Measurements from ENCODE around the gene ERMP1.
A peak's percentile ranks its signal among the peaks of the same experiment; 100 is the strongest.
"Not testable (repeated sequence)": the region's sequence is repeated elsewhere in the genome, so short reads cannot be mapped to it uniquely, and the experiment has no call there.

Gene ERMP1

GRCh38 chr9:5832538-5833529 lies at the start of gene ERMP1:
ERMP1 (minus strand) TSS chr9:5833117; CDS start chr9:5833027, 90 bp downstream.
- DNase-seq (ENCODE audit: low read depth, low spot score): peak; percentile 57

- not testable (repeated sequence) for DNase-seq (ENCODE audit: low read depth, low spot score)
These were observed 49.5 kb upstream of the ERMP1 start for GRCh38 chr9:5882244-5883012.

GRCh38 chr9:5879419-5880181 lies 46.7 kb upstream of the ERMP1 start:
- no peak for DNase-seq (ENCODE audit: low read depth, low spot score)

- DNase-seq (ENCODE audit: low read depth, low spot score): no peak
These were observed 43.8 kb upstream of the ERMP1 start for GRCh38 chr9:5876711-5877110.

GRCh38 chr9:5876026-5876425 lies 43.1 kb upstream of the ERMP1 start:
- DNase-seq (ENCODE audit: low read depth, low spot score): no peak

- no peak for DNase-seq (ENCODE audit: low read depth, low spot score)
These were observed 41.1 kb upstream of the ERMP1 start for GRCh38 chr9:5874048-5874447.

GRCh38 chr9:5873439-5873838 lies 40.5 kb upstream of the ERMP1 start:
- DNase-seq (ENCODE audit: low read depth, low spot score): no peak

- no peak for DNase-seq (ENCODE audit: low read depth, low spot score)
These were observed 39.6 kb upstream of the ERMP1 start for GRCh38 chr9:5872511-5872910.

- DNase-seq (ENCODE audit: low read depth, low spot score): no peak
These were observed 38.9 kb upstream of the ERMP1 start for GRCh38 chr9:5871785-5872184.

GRCh38 chr9:5870691-5871090 lies 37.8 kb upstream of the ERMP1 start:
- no peak for DNase-seq (ENCODE audit: low read depth, low spot score)

- no peak for DNase-seq (ENCODE audit: low read depth, low spot score)
These were observed 37.1 kb upstream of the ERMP1 start for GRCh38 chr9:5870020-5870339.

GRCh38 chr9:5869315-5870019 lies 36.5 kb upstream of the ERMP1 start:
- DNase-seq (ENCODE audit: low read depth, low spot score): no peak

- no peak for DNase-seq (ENCODE audit: low read depth, low spot score)
These were observed 35.3 kb upstream of the ERMP1 start for GRCh38 chr9:5868235-5868634.

GRCh38 chr9:5866685-5867084 lies 33.8 kb upstream of the ERMP1 start:
- no peak for DNase-seq (ENCODE audit: low read depth, low spot score)

GRCh38 chr9:5866272-5866671 lies 33.4 kb upstream of the ERMP1 start:
- DNase-seq (ENCODE audit: low read depth, low spot score): no peak

- DNase-seq (ENCODE audit: low read depth, low spot score): no peak
These were observed 31.5 kb upstream of the ERMP1 start for GRCh38 chr9:5864446-5864845.

- no peak for DNase-seq (ENCODE audit: low read depth, low spot score)
These were observed 30.3 kb upstream of the ERMP1 start for GRCh38 chr9:5863092-5863746.

- no peak for DNase-seq (ENCODE audit: low read depth, low spot score)
These were observed 25.9 kb upstream of the ERMP1 start for GRCh38 chr9:5858833-5859232.

GRCh38 chr9:5857928-5858327 lies 25.0 kb upstream of the ERMP1 start:
- no peak for DNase-seq (ENCODE audit: low read depth, low spot score)

- DNase-seq (ENCODE audit: low read depth, low spot score): no peak
These were observed 21.3 kb upstream of the ERMP1 start for GRCh38 chr9:5854063-5854790.
